ENCODE data around the gene SRC. TPM values are rescaled to one million over a fixed set of nuclear protein-coding genes. Genes with fewer than 3 reads are reported as not detected.

SRC gene
- total RNA-seq, 2 donors from 2014 or later: 75.6 to 109 TPM

DNA sequence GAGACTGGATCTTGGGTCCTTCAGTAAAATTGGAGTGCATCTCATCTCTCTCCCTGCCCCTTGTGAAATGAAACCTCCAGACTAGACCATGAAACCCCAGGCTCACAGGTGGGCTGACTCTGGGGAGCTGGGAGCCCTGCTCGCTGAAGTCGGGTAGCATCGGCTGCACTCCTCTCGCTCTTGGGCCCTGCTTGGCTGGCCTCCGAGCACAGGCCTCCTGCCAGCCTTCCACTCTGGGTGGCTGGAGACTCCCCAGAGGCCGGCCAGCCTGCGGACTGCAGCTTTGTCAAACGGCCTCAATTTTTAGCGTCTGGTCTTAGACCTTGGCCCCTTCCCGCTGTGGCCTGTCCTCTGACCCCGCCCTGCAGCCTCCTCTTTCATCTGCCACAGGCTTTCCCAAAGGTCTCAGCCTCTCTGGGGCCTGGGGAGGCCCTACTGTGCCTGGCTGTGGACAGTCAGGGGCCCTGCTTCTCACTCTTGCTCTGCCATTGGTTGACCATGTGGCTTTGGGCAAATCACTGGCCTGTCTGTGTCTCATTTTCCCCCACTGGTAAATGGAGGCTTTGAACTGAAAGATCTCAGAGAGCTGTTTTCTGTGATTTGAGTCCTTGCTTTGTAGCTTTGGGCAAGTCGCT lies 45.1 kb downstream of the SRC start:
- no peak overlapping the region for H3K4me3 Mint-ChIP-seq
- H3K36me3 ChIP-seq (ENCODE audit: control insufficient read depth, insufficient read depth, low read length): peaks cover 59% of the 10 kb centered on the region
- WGBS, 2 experiments (ENCODE audit: insufficient coverage in 1 of 2, insufficient read length in 1 of 2): 92 to 98% methylated on average over 9 to 12 of the region's 12 CpGs
- peak overlapping the region; percentile 32 for H3K27ac Mint-ChIP-seq
- H3K27me3 ChIP-seq (ENCODE audit: control insufficient read depth, insufficient read depth, low read length, poor library complexity, severe bottlenecking): no peaks in the 10 kb centered on the region
- H3K9me3 Mint-ChIP-seq: no peaks in the 10 kb centered on the region
- peaks cover 41% of the 10 kb centered on the region for H3K36me3 Mint-ChIP-seq (ENCODE audit: low read depth)
- H3K4me1 Mint-ChIP-seq: peaks cover 5% of the 10 kb centered on the region
- no peaks in the 10 kb centered on the region for H3K9me3 ChIP-seq (ENCODE audit: control insufficient read depth, low read length)
- no peak overlapping the region for H3K4me3 ChIP-seq (ENCODE audit: low read length)
- TF ChIP-seq, protein P1, sequence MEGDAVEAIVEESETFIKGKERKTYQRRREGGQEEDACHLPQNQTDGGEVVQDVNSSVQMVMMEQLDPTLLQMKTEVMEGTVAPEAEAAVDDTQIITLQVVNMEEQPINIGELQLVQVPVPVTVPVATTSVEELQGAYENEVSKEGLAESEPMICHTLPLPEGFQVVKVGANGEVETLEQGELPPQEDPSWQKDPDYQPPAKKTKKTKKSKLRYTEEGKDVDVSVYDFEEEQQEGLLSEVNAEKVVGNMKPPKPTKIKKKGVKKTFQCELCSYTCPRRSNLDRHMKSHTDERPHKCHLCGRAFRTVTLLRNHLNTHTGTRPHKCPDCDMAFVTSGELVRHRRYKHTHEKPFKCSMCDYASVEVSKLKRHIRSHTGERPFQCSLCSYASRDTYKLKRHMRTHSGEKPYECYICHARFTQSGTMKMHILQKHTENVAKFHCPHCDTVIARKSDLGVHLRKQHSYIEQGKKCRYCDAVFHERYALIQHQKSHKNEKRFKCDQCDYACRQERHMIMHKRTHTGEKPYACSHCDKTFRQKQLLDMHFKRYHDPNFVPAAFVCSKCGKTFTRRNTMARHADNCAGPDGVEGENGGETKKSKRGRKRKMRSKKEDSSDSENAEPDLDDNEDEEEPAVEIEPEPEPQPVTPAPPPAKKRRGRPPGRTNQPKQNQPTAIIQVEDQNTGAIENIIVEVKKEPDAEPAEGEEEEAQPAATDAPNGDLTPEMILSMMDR (conservative IDR thresholded peaks at IDR 0.05): no peak
- no peaks in the 10 kb centered on the region for H3K27me3 Mint-ChIP-seq (ENCODE audit: insufficient read depth)
- peaks cover 7% of the 10 kb centered on the region for H3K4me1 ChIP-seq (ENCODE audit: control insufficient read depth, insufficient read depth, low read length)
- peak overlapping the region; percentile 64 for H3K27ac ChIP-seq (ENCODE audit: low read depth, low read length)
- H3K9ac ChIP-seq (ENCODE audit: extremely low read depth, low read length, poor library complexity, severe bottlenecking): no peak overlapping the region
- DNase-seq: peak; percentile 38

DNA sequence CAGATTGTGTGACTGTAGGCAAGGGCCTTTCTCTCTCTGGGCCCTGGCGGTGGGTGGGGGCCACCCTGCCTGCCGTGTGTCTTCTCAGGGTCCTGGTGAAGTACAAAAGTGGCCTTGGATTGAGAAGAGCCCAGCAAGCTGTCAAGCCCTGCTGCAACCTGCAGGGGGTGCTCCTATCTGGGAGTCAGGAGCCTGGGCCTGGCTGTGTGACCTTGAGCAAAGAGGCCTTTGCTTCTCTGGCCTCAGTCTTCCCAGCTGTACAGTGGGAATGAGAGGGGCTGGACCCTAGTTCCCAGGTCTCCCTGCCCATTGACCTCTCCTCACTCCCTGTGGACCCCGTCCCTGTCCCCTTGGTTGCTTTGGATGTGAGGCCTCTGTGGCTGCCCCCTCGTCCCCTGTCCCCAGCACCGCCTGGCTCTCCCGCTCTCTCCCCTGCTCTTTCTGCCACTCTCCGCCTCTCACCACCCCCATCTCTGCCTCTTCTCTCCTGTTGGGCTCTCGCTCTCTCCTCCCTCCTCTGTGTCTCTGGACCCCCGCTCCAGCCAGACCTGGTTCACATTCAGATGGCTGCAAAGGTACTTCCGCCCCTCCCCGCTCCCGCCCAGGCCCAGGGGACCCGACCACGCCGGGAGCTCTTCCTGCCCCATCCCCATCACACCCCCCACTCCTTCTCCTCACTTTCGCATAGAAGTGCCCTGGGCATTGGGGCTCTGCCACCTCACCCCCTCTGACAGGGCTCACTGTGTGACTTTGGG lies 46.7 kb downstream of the SRC start:
- Mint-ChIP-seq H3K9me3 (no peaks in the 10 kb centered on the region), H3K4me3 (no peak overlapping the region), H3K36me3 (ENCODE audit: low read depth) (peaks cover 37% of the 10 kb centered on the region), H3K27me3 (ENCODE audit: insufficient read depth) (no peaks in the 10 kb centered on the region), H3K4me1 (peaks cover 17% of the 10 kb centered on the region), H3K27ac (no peak overlapping the region)
- H3K9ac ChIP-seq (ENCODE audit: extremely low read depth, low read length, poor library complexity, severe bottlenecking): no peak overlapping the region
- 89 to 95% methylated on average over 8 to 16 of the region's 16 CpGs for WGBS, 2 experiments (ENCODE audit: insufficient coverage in 1 of 2, insufficient read length in 1 of 2)
- peaks cover 55% of the 10 kb centered on the region for H3K36me3 ChIP-seq (ENCODE audit: control insufficient read depth, insufficient read depth, low read length)
- peak; percentile 84 for DNase-seq
- TF ChIP-seq, protein P1 (conservative IDR thresholded peaks at IDR 0.05): peak; percentile 76
- no peaks in the 10 kb centered on the region for H3K27me3 ChIP-seq (ENCODE audit: control insufficient read depth, insufficient read depth, low read length, poor library complexity, severe bottlenecking)
- H3K4me3 ChIP-seq (ENCODE audit: low read length): no peak overlapping the region
- no peak overlapping the region for H3K27ac ChIP-seq (ENCODE audit: low read depth, low read length)
- H3K4me1 ChIP-seq (ENCODE audit: control insufficient read depth, insufficient read depth, low read length): peaks cover 12% of the 10 kb centered on the region
- H3K9me3 ChIP-seq (ENCODE audit: control insufficient read depth, low read length): no peaks in the 10 kb centered on the region

DNA sequence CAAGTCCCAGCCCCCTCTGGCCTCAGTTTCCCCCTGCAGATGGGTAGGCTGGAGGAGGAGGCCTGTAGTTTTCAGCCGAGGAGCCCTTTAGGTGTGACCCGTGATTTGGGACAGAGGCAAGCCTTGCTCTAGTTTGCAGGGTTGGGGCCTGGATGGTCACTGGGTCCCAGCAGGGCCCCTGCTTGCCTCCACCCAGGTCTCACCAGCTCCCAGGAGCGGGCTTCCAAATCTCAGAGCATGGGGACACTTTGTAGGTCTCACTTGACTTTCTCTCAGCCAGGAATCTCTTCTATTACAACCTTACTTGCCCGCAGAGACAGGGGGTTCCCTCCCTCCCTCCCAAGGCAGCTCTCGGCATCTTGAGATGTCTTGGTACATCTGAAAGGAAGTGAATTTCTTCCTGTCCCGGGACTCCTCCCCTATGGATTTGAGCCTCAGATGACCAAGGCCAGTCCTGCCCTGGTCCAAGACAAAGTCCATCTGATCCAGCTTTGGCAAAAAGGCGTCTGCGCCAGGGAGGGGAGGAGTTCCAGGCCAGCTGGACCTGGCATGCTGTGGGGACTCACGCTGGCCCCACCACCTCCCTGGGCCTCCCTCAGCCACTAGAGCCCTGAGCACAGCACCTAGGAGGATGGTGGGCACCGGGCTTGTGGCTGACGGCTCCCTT lies 47.4 kb downstream of the SRC start:
- H3K27me3 Mint-ChIP-seq (ENCODE audit: insufficient read depth): no peaks in the 10 kb centered on the region
- no peak overlapping the region for H3K4me3 Mint-ChIP-seq
- peak; percentile 47 for DNase-seq
- TF ChIP-seq, protein P1 (conservative IDR thresholded peaks at IDR 0.05): no peak
- H3K27ac Mint-ChIP-seq: no peak overlapping the region
- Histone ChIP-seq H3K9me3 (ENCODE audit: control insufficient read depth, low read length) (no peaks in the 10 kb centered on the region), H3K9ac (ENCODE audit: extremely low read depth, low read length, poor library complexity, severe bottlenecking) (no peak overlapping the region), H3K4me1 (ENCODE audit: control insufficient read depth, insufficient read depth, low read length) (peaks cover 12% of the 10 kb centered on the region), H3K4me3 (ENCODE audit: low read length) (no peak overlapping the region), H3K27me3 (ENCODE audit: control insufficient read depth, insufficient read depth, low read length, poor library complexity, severe bottlenecking) (no peaks in the 10 kb centered on the region), H3K36me3 (ENCODE audit: control insufficient read depth, insufficient read depth, low read length) (peaks cover 59% of the 10 kb centered on the region), H3K27ac (ENCODE audit: low read depth, low read length) (peak overlapping the region; percentile 71)
- WGBS, 2 experiments (ENCODE audit: insufficient coverage in 1 of 2, insufficient read length in 1 of 2): 92 to 93% methylated on average over 6 to 11 of the region's 11 CpGs
- H3K4me1 Mint-ChIP-seq: peaks cover 17% of the 10 kb centered on the region
- no peaks in the 10 kb centered on the region for H3K9me3 Mint-ChIP-seq
- H3K36me3 Mint-ChIP-seq (ENCODE audit: low read depth): peaks cover 40% of the 10 kb centered on the region
